ENCODE measurements around the gene MAN2B1. TPM values are rescaled to one million over a fixed set of nuclear protein-coding genes. Genes with fewer than 3 reads are reported as not detected.
A peak's percentile ranks its signal among the peaks of the same experiment; 100 is the strongest.
"Not testable (repeated sequence)": the region's sequence is repeated elsewhere in the genome, so short reads cannot be mapped to it uniquely, and the experiment has no call there.

Gene MAN2B1
- total RNA-seq, 2 experiments from 2014 or later, result 127 to 135 TPM

DNA sequence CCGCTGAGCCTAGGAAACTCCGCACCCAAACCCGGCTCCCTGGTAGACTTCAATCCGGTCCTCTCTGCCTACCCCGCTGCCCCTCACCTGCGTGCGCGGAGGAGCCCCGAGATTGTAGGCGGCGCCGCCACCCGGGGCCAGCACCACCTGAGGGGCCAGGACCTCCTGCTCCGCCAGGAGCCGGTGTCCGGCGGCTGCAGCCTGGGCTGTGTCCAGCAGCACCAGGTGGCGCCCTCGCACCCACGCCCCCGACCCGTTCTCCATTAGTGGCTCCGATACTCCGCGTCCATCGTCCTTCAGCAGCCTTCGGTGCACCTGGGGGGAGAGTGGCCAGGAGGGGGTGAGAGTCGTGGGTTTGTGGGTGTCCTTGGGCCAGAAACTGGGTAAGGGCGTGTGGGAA, 18.5 kb downstream of the MAN2B1 start:
- TF ChIP-seq CTCF (IDR thresholded peaks at IDR 0.05), result no peak
- H3K27me3 Mint-ChIP-seq, result no peaks in the 10 kb centered on the region
- DNase-seq (no peak), ATAC-seq (no peak)
- no peak overlapping the region for H3K4me3 Mint-ChIP-seq
- CTCF ChIA-PET, result interaction anchor here (2.3 kb wide), 1 partner anchor 9 kb away, joined by 13 read pairs; no protein-coding TSS in a partner anchor
- H3K36me3 Mint-ChIP-seq (ENCODE audit: low read depth), result peaks cover 45% of the 10 kb centered on the region
- POLR2A ChIA-PET, result no interaction called here
- intact Hi-C loops (cut with micrococcal nuclease), result no loop called here
- peaks cover 5% of the 10 kb centered on the region for H3K4me1 Mint-ChIP-seq (ENCODE audit: low read depth)
- no peak overlapping the region for H3K27ac Mint-ChIP-seq
- H3K9me3 Mint-ChIP-seq, result no peaks in the 10 kb centered on the region

- CTCF ChIA-PET, result interaction anchor here (0.7 kb wide), 1 partner anchor 84 kb away, joined by 3 read pairs; no protein-coding TSS in a partner anchor
- ATAC-seq, result peak; percentile 91
- H3K4me3 Mint-ChIP-seq, result no peak overlapping the region
- no peaks in the 10 kb centered on the region for H3K27me3 Mint-ChIP-seq
- H3K36me3 Mint-ChIP-seq (ENCODE audit: low read depth), result peaks cover 45% of the 10 kb centered on the region
- intact Hi-C loops (cut with micrococcal nuclease), result no loop called here
- peaks cover 5% of the 10 kb centered on the region for H3K4me1 Mint-ChIP-seq (ENCODE audit: low read depth)
- no peak for TF ChIP-seq CTCF (IDR thresholded peaks at IDR 0.05)
- H3K27ac Mint-ChIP-seq, result no peak overlapping the region
- no peaks in the 10 kb centered on the region for H3K9me3 Mint-ChIP-seq
- peak; percentile 64 for DNase-seq
- POLR2A ChIA-PET, result interaction anchor here (0.9 to 1.6 kb wide), 2 partner anchors 11 to 19 kb away, joined by 4 read pairs; partner anchors contain the start of genes MAN2B1 and WDR83
Measured at GRCh38 chr19:12647490-12648071, 19.0 kb downstream of the MAN2B1 start.

DNA sequence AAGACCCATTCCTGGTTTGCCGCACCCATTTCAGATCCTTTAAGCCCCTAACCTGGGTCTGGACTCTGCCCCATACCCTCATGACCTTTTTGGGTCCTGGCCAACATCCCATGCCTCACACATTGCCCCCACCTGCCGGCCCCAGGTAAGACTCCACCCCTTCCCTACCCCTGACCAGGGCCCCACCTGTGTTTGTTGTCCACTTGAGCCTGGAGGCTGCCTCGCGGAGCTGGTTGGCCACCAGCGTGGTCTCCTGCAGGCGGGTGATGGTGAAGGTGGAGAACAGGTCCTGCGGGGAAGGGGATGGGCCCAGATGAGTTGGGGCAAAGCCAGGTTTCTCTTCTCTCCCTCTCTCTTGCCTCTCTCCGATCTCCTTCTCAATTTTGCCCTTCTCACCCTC, 19.5 kb downstream of the MAN2B1 start:
- ChIA-PET POLR2A (interaction anchor here (0.9 to 1.6 kb wide), 2 partner anchors 11 to 19 kb away, joined by 4 read pairs; partner anchors contain the start of genes MAN2B1 and WDR83), CTCF (interaction anchor here (0.7 kb wide), 1 partner anchor 84 kb away, joined by 3 read pairs; no protein-coding TSS in a partner anchor)
- Mint-ChIP-seq H3K36me3 (ENCODE audit: low read depth) (peaks cover 43% of the 10 kb centered on the region), H3K4me3 (no peak overlapping the region), H3K9me3 (no peaks in the 10 kb centered on the region), H3K27me3 (no peaks in the 10 kb centered on the region), H3K27ac (no peak overlapping the region), H3K4me1 (ENCODE audit: low read depth) (peaks cover 5% of the 10 kb centered on the region)
- ATAC-seq (no peak), DNase-seq (no peak)
- intact Hi-C loops (cut with micrococcal nuclease), result no loop called here
- no peak for TF ChIP-seq CTCF (IDR thresholded peaks at IDR 0.05)

DNA sequence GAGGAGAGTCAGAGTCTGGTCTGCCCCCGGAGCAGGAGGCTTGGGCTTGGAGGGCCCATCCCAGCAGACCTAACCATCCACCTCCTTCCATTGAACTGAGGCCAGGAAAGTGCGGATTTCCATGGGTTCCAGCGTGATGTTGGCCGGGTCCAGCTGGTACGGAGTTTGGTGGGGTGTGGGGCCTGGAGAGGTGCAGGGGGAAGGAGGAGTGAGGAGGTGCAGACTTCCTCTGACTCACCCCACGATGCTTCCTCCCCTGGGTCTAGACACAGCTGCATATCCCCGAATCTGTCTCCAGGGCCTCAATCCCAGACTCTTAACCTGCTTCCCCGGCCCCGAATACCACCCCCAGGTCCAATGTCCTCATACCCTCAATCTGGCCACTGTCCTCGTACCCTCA, 20.0 kb downstream of the MAN2B1 start:
- H3K27ac Mint-ChIP-seq, result no peak overlapping the region
- CTCF ChIA-PET, result no interaction called here

DNA sequence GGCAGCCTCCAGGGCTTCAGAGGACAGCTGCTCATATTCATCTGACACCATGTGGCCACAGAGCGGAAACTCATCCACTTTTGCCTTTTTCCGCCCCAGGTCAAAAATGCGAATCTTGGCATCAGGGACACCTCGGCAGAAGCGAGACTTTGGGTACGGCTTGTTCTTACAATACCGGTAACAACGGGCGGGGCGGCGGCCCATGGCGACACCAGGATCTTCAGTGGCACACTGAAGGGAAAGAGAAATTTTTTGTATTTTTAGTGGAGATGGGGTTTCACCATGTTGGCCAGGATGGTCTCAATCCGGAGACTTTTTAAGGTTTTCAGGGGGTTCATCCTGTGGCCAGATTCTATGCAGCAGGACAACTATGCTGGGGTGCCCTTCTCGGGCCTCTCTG, 22.8 kb downstream of the MAN2B1 start:
- ATAC-seq; H3K4me3 Mint-ChIP-seq; CTCF ChIA-PET; H3K9me3 Mint-ChIP-seq; H3K27ac Mint-ChIP-seq; H3K27me3 Mint-ChIP-seq; DNase-seq; POLR2A ChIA-PET; intact Hi-C loops (cut with micrococcal nuclease): not testable (repeated sequence)
- Mint-ChIP-seq H3K4me1 (ENCODE audit: low read depth) (peaks cover 17% of the 10 kb centered on the region), H3K36me3 (ENCODE audit: low read depth) (peaks cover 33% of the 10 kb centered on the region)

More for the DNA sequence above, 20.0 kb downstream of the MAN2B1 start:
- H3K4me1 Mint-ChIP-seq (ENCODE audit: low read depth), result peaks cover 5% of the 10 kb centered on the region
- intact Hi-C loops (cut with micrococcal nuclease), result no loop called here
- no peaks in the 10 kb centered on the region for H3K9me3 Mint-ChIP-seq
- peaks cover 40% of the 10 kb centered on the region for H3K36me3 Mint-ChIP-seq (ENCODE audit: low read depth)
- POLR2A ChIA-PET, result interaction anchor here (0.9 to 1.6 kb wide), 2 partner anchors 12 to 20 kb away, joined by 4 read pairs; partner anchors contain the start of genes MAN2B1 and WDR83
- H3K4me3 Mint-ChIP-seq, result no peak overlapping the region
- DNase-seq, result no peak
- ATAC-seq, result no peak
- H3K27me3 Mint-ChIP-seq, result no peaks in the 10 kb centered on the region
- TF ChIP-seq CTCF (IDR thresholded peaks at IDR 0.05), result no peak

All from activated CD8-positive, alpha-beta T cell treated with anti-CD3 and anti-CD28 coated beads for 36 hours (primary cell).